ENCODE measurements around the gene ZHX3.

ZHX3 gene

GRCh38 chr20:41293269-41294037 lies 24.1 kb downstream of the ZHX3 start:
- Histone ChIP-seq H2AFZ (ENCODE audit: low read depth) (no peak overlapping the region), H3K27ac (no peak overlapping the region), H4K20me1 (ENCODE audit: insufficient read depth) (no peaks in the 10 kb centered on the region), H3K4me1 (ENCODE audit: low read depth, poor library complexity, severe bottlenecking) (no peaks in the 10 kb centered on the region), H3K79me2 (ENCODE audit: insufficient read depth, low read depth) (no peaks in the 10 kb centered on the region), H3K4me2 (no peak overlapping the region), H3K27me3 (ENCODE audit: insufficient read depth, low read depth) (no peaks in the 10 kb centered on the region), H3K36me3 (ENCODE audit: insufficient read depth) (no peaks in the 10 kb centered on the region), H3K4me3 (IDR thresholded peaks at IDR 0.05; ENCODE audit: insufficient read depth, low read depth, low read length) (no peak overlapping the region), H3K9ac (no peak overlapping the region)
- TF ChIP-seq CTCF (conservative IDR thresholded peaks at IDR 0.05; ENCODE audit: low read depth, low read length) = no peak

- no peak for TF ChIP-seq CTCF (conservative IDR thresholded peaks at IDR 0.05; ENCODE audit: low read depth, low read length)
- no peak overlapping the region for H3K4me3 ChIP-seq (IDR thresholded peaks at IDR 0.05; ENCODE audit: insufficient read depth, low read depth, low read length)
- no peak overlapping the region for H2AFZ ChIP-seq (ENCODE audit: low read depth)
- H3K27me3 ChIP-seq (ENCODE audit: insufficient read depth, low read depth) = no peaks in the 10 kb centered on the region
- H3K4me1 ChIP-seq (ENCODE audit: low read depth, poor library complexity, severe bottlenecking) = no peaks in the 10 kb centered on the region
- H4K20me1 ChIP-seq (ENCODE audit: insufficient read depth) = no peaks in the 10 kb centered on the region
- H3K9ac ChIP-seq = no peak overlapping the region
- H3K36me3 ChIP-seq (ENCODE audit: insufficient read depth) = no peaks in the 10 kb centered on the region
- no peak overlapping the region for H3K27ac ChIP-seq
- no peak overlapping the region for H3K4me2 ChIP-seq
- no peaks in the 10 kb centered on the region for H3K79me2 ChIP-seq (ENCODE audit: insufficient read depth, low read depth)
These were observed 26.6 kb downstream of the ZHX3 start for GRCh38 chr20:41290804-41291389.

GRCh38 chr20:41287327-41287726 lies 30.2 kb downstream of the ZHX3 start:
- Histone ChIP-seq H3K4me1 (ENCODE audit: low read depth, poor library complexity, severe bottlenecking) (no peaks in the 10 kb centered on the region), H4K20me1 (ENCODE audit: insufficient read depth) (no peaks in the 10 kb centered on the region), H3K27ac (no peak overlapping the region), H3K4me2 (no peak overlapping the region), H3K79me2 (ENCODE audit: insufficient read depth, low read depth) (no peaks in the 10 kb centered on the region), H3K27me3 (ENCODE audit: insufficient read depth, low read depth) (no peaks in the 10 kb centered on the region), H2AFZ (ENCODE audit: low read depth) (no peak overlapping the region), H3K4me3 (IDR thresholded peaks at IDR 0.05; ENCODE audit: insufficient read depth, low read depth, low read length) (no peak overlapping the region), H3K36me3 (ENCODE audit: insufficient read depth) (no peaks in the 10 kb centered on the region), H3K9ac (no peak overlapping the region)
- TF ChIP-seq CTCF (conservative IDR thresholded peaks at IDR 0.05; ENCODE audit: low read depth, low read length) = no peak

- no peaks in the 10 kb centered on the region for H3K79me2 ChIP-seq (ENCODE audit: insufficient read depth, low read depth)
- no peak overlapping the region for H3K4me3 ChIP-seq (IDR thresholded peaks at IDR 0.05; ENCODE audit: insufficient read depth, low read depth, low read length)
- no peaks in the 10 kb centered on the region for H3K36me3 ChIP-seq (ENCODE audit: insufficient read depth)
These were observed 31.2 kb downstream of the ZHX3 start for GRCh38 chr20:41286240-41286851.

More at GRCh38 chr20:41286240-41286851, 31.2 kb downstream of the ZHX3 start:
- TF ChIP-seq CTCF (conservative IDR thresholded peaks at IDR 0.05; ENCODE audit: low read depth, low read length) = no peak
- H3K4me1 ChIP-seq (ENCODE audit: low read depth, poor library complexity, severe bottlenecking) = no peaks in the 10 kb centered on the region
- no peak overlapping the region for H3K27ac ChIP-seq
- no peaks in the 10 kb centered on the region for H3K27me3 ChIP-seq (ENCODE audit: insufficient read depth, low read depth)
- H3K9ac ChIP-seq = no peak overlapping the region
- no peak overlapping the region for H2AFZ ChIP-seq (ENCODE audit: low read depth)
- no peak overlapping the region for H3K4me2 ChIP-seq
- H4K20me1 ChIP-seq (ENCODE audit: insufficient read depth) = no peaks in the 10 kb centered on the region
